ENCODE results near the gene FOXP2. TPM values are rescaled to one million over a fixed set of nuclear protein-coding genes. Genes with fewer than 3 reads are reported as not detected.

The FOXP2 gene
- total RNA-seq, 3 donors from 2014 or later (not counting 1 experiment from before 2014, with no cell fraction given), result not detected

DNA sequence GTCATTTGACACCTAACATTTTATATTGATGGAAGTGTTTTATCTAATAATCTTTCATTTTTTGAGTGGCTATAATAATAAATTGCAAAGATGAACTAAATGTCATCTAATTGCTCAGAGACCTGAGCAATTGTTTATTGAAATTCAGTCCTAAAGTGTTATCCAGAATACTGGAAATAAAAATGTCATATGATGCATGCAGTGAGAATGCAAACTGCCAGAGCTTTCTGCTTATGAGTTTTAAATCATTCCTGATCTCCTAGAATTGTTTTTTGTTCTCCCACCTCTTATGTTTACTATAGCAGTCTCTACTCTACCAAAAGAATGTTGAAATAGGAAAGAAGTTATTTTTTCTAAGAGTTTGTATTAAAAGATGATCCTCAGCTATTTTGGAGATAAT lies 116.7 kb downstream of the FOXP2 start:
- H3K4me3 ChIP-seq (ENCODE audit: low read length), result no peak overlapping the region
- H3K27me3 Mint-ChIP-seq (ENCODE audit: low read depth in 2 of 2), result no peaks in the 10 kb centered on the region
- no peak overlapping the region for H3K27ac ChIP-seq (ENCODE audit: low read length)
- peaks cover 4 to 8% of the 10 kb centered on the region in 2 donors for H3K9me3 Mint-ChIP-seq
- ATAC-seq (no peak), DNase-seq (no peak)
- no peaks in the 10 kb centered on the region for H3K4me1 Mint-ChIP-seq
- H3K27me3 ChIP-seq (ENCODE audit: control insufficient read depth, insufficient read depth, low read length), result no peaks in the 10 kb centered on the region
- H3K36me3 ChIP-seq (ENCODE audit: control insufficient read depth, insufficient read depth, low read length), result no peaks in the 10 kb centered on the region
- H3K4me3 Mint-ChIP-seq, result no peak overlapping the region
- TF ChIP-seq, protein P1, sequence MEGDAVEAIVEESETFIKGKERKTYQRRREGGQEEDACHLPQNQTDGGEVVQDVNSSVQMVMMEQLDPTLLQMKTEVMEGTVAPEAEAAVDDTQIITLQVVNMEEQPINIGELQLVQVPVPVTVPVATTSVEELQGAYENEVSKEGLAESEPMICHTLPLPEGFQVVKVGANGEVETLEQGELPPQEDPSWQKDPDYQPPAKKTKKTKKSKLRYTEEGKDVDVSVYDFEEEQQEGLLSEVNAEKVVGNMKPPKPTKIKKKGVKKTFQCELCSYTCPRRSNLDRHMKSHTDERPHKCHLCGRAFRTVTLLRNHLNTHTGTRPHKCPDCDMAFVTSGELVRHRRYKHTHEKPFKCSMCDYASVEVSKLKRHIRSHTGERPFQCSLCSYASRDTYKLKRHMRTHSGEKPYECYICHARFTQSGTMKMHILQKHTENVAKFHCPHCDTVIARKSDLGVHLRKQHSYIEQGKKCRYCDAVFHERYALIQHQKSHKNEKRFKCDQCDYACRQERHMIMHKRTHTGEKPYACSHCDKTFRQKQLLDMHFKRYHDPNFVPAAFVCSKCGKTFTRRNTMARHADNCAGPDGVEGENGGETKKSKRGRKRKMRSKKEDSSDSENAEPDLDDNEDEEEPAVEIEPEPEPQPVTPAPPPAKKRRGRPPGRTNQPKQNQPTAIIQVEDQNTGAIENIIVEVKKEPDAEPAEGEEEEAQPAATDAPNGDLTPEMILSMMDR (IDR thresholded peaks at IDR 0.05), result no peak
- intact Hi-C loops (cut with micrococcal nuclease), result no loop called here
- H3K27ac Mint-ChIP-seq, result no peak overlapping the region
- H3K4me1 ChIP-seq (ENCODE audit: control insufficient read depth, insufficient read depth, low read length), result no peaks in the 10 kb centered on the region
- no peaks in the 10 kb centered on the region for H3K9me3 ChIP-seq (ENCODE audit: control insufficient read depth, insufficient read depth, low read length)
- H3K36me3 Mint-ChIP-seq, result no peaks in the 10 kb centered on the region

DNA sequence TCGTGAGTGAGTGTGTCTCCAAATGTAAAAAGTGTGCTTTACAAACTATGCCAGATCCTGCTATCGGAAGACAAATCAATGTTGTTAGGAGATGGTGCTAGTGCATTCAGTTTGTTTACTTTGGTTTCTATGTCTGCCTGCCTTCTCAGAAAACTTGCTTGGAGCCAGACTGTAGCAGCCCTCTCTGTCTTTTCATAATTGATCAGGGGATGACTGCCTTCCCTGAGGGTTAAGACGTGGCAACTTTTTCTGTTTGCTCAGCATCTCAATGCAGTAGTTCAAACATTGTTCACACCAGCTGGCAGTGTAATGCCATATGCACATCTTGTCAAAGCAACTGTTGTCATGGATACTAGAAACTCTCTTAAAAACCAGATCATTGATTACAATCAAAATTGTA lies 118.5 kb downstream of the FOXP2 start:
- 81% methylated on average over 3 of the region's 3 CpGs for WGBS (ENCODE audit: insufficient coverage)
- Mint-ChIP-seq H3K4me3 (no peak overlapping the region), H3K27ac (no peak overlapping the region), H3K27me3 (ENCODE audit: low read depth in 2 of 2) (no peaks in the 10 kb centered on the region), H3K36me3 (no peaks in the 10 kb centered on the region), H3K9me3 (peaks cover 0 to 3% of the 10 kb centered on the region in 2 donors), H3K4me1 (no peaks in the 10 kb centered on the region)
- DNase-seq (no peak), ATAC-seq (no peak)
- Histone ChIP-seq H3K36me3 (ENCODE audit: control insufficient read depth, insufficient read depth, low read length) (no peaks in the 10 kb centered on the region), H3K4me3 (ENCODE audit: low read length) (no peak overlapping the region), H3K9me3 (ENCODE audit: control insufficient read depth, insufficient read depth, low read length) (no peaks in the 10 kb centered on the region), H3K27me3 (ENCODE audit: control insufficient read depth, insufficient read depth, low read length) (no peaks in the 10 kb centered on the region), H3K4me1 (ENCODE audit: control insufficient read depth, insufficient read depth, low read length) (no peaks in the 10 kb centered on the region), H3K27ac (ENCODE audit: low read length) (no peak overlapping the region)
- TF ChIP-seq, protein P1 (IDR thresholded peaks at IDR 0.05), result no peak
- intact Hi-C loops (cut with micrococcal nuclease), result no loop called here

DNA sequence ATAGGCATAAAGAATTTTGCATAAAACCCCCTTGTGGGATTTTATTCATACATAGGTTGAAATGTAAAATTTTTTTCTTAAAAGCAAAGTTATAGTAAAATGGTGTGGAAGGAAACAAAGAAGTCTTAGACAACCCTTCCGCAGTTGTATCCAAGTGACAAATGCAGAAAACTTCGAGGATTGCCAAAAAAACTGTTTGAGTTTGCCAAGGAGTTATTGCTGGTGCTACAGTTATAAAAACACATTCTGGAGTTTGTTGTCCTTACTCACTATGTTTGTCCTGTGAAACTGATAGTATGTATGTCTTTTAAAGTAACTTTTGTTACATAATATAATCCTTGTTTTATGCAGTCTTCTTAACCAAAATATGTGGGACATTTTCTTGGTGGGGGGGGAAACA lies 120.3 kb downstream of the FOXP2 start:
- no peak overlapping the region for H3K27ac Mint-ChIP-seq
- 75% methylated on average over 2 of the region's 2 CpGs for WGBS (ENCODE audit: insufficient coverage)
- no peak for DNase-seq

DNA sequence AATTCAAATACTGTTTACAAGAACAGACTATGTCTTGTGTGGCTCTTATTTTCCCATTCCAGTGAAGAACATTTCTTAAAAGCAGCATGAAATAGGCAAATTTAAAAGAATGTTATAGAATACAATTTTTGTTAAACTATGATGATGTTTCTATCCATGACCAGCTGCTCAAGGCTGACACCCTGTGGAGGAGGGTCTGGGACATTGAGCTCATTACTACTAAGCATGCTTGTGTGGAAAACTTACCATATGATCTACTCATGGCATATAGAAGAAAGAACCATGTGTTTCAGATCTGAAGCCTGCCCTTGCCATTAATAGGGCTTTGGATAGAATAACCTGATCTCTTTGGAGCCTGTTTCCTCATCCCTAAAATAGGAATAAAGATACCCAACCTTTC lies 125.0 kb downstream of the FOXP2 start:
- no peak overlapping the region for H3K4me3 ChIP-seq (ENCODE audit: low read length)
- Mint-ChIP-seq H3K9me3 (peaks cover 2 to 8% of the 10 kb centered on the region in 2 donors), H3K4me3 (no peak overlapping the region), H3K27me3 (ENCODE audit: low read depth in 2 of 2) (no peaks in the 10 kb centered on the region), H3K36me3 (no peaks in the 10 kb centered on the region), H3K4me1 (no peaks in the 10 kb centered on the region), H3K27ac (no peak overlapping the region)
- H3K36me3 ChIP-seq (ENCODE audit: control insufficient read depth, insufficient read depth, low read length), result no peaks in the 10 kb centered on the region
- intact Hi-C loops (cut with micrococcal nuclease), result no loop called here
- no peak for DNase-seq
- no peaks in the 10 kb centered on the region for H3K9me3 ChIP-seq (ENCODE audit: control insufficient read depth, insufficient read depth, low read length)
- no peaks in the 10 kb centered on the region for H3K27me3 ChIP-seq (ENCODE audit: control insufficient read depth, insufficient read depth, low read length)
- H3K27ac ChIP-seq (ENCODE audit: low read length), result no peak overlapping the region
- TF ChIP-seq, protein P1 (IDR thresholded peaks at IDR 0.05), result no peak
- no peaks in the 10 kb centered on the region for H3K4me1 ChIP-seq (ENCODE audit: control insufficient read depth, insufficient read depth, low read length)
- ATAC-seq, result no peak

More for the DNA sequence above, 120.3 kb downstream of the FOXP2 start:
- Histone ChIP-seq H3K27ac (ENCODE audit: low read length) (no peak overlapping the region), H3K4me3 (ENCODE audit: low read length) (no peak overlapping the region), H3K27me3 (ENCODE audit: control insufficient read depth, insufficient read depth, low read length) (no peaks in the 10 kb centered on the region), H3K4me1 (ENCODE audit: control insufficient read depth, insufficient read depth, low read length) (no peaks in the 10 kb centered on the region), H3K36me3 (ENCODE audit: control insufficient read depth, insufficient read depth, low read length) (no peaks in the 10 kb centered on the region), H3K9me3 (ENCODE audit: control insufficient read depth, insufficient read depth, low read length) (no peaks in the 10 kb centered on the region)
- Mint-ChIP-seq H3K4me3 (no peak overlapping the region), H3K27me3 (ENCODE audit: low read depth in 2 of 2) (no peaks in the 10 kb centered on the region), H3K9me3 (peaks cover 0 to 2% of the 10 kb centered on the region in 2 donors), H3K36me3 (no peaks in the 10 kb centered on the region), H3K4me1 (no peaks in the 10 kb centered on the region)
- TF ChIP-seq, protein P1 (IDR thresholded peaks at IDR 0.05), result no peak
- intact Hi-C loops (cut with micrococcal nuclease), result no loop called here
- ATAC-seq, result no peak
